NB4 (cell line): Measurements from ENCODE around the gene XDH.

ENCODE experiments used
- MYC ChIP-seq: IDR thresholded peaks from 2 replicates; pipeline ENCODE4 v1.6.1; 2011; ENCODE audit warnings: low read depth, low read length
- POLR2A ChIP-seq: IDR thresholded peaks from 2 replicates; pipeline ENCODE4 v1.6.1; 2011; ENCODE audit warnings: mild to moderate bottlenecking; ENCODE audit not compliant: insufficient read length; ENCODE audit errors: extremely low read depth
- TF ChIP-seq, protein P1 (sequence below): IDR thresholded peaks from one replicate; pipeline ENCODE4 v1.5.1; 2012; ENCODE audit warnings: low read depth, low read length
- TF ChIP-seq, protein P2 (sequence below): IDR thresholded peaks from 2 replicates; pipeline ENCODE4 v1.6.1; 2011; ENCODE audit warnings: low read depth, low read length

DNA sequence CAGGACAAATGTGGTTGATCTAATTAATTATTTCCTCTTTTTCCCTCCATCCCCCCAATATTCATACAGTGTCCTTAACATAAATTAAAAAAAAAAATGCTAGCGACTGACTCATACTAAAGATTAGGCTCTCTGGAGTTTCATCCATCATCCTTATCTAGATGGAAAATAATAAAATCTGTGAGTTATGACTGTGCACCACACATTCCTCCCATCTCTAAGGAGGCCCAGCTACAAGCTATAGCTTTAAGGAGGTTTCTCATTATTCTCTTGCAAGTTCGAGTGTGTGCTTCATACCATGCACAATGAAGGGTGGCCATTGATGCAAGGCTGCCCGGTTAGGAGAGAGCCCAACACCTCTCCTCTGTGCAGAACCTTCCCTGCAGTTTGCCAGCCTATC, 77.3 kb downstream of the XDH start:
- TF ChIP-seq POLR2A, result no peak
- TF ChIP-seq MYC, result no peak
- TF ChIP-seq, protein P1, sequence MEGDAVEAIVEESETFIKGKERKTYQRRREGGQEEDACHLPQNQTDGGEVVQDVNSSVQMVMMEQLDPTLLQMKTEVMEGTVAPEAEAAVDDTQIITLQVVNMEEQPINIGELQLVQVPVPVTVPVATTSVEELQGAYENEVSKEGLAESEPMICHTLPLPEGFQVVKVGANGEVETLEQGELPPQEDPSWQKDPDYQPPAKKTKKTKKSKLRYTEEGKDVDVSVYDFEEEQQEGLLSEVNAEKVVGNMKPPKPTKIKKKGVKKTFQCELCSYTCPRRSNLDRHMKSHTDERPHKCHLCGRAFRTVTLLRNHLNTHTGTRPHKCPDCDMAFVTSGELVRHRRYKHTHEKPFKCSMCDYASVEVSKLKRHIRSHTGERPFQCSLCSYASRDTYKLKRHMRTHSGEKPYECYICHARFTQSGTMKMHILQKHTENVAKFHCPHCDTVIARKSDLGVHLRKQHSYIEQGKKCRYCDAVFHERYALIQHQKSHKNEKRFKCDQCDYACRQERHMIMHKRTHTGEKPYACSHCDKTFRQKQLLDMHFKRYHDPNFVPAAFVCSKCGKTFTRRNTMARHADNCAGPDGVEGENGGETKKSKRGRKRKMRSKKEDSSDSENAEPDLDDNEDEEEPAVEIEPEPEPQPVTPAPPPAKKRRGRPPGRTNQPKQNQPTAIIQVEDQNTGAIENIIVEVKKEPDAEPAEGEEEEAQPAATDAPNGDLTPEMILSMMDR, result no peak
- TF ChIP-seq, protein P2, sequence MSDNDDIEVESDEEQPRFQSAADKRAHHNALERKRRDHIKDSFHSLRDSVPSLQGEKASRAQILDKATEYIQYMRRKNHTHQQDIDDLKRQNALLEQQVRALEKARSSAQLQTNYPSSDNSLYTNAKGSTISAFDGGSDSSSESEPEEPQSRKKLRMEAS, result no peak
